ENCODE results near the gene KLK5.

DNA sequence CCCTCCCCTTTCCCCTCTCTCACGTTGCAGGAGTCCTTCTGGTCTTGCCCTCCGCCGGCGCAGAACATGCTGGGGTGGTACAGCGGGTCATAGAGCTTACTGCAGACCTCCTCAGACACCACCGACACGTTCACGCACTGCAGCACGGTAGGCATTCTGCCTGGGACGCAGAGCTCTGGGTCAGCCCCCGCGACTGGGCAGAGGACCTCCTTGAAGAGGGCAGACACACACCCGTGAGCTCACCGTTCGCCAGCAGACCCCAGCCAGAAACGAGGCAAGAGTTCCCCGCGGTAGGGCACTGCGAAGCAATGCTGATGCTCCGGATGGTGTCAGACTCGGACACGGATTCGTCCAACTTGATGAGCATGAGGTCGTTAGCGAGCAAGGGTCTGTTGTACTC is 44.5 kb downstream of the KLK5 start:
- TF ChIP-seq CTCF (IDR thresholded peaks at IDR 0.05): no peak
- no peak for TF ChIP-seq POLR2A (IDR thresholded peaks at IDR 0.05; ENCODE audit: low read depth)
- TF ChIP-seq POLR2AphosphoS5 (IDR thresholded peaks at IDR 0.05): no peak

Data from esophagus muscularis mucosa (tissue), 3 donors.